OCI-LY3 (cell line): Measurements from ENCODE around the gene FAM184B.

Source experiments
- CTCF ChIP-seq: fragments of 200-600, 300-600 bp; sonication (generic); IDR thresholded peaks from 2 replicates; pipeline ENCODE4 v1.5.1; 2014; ENCODE audit warnings: antibody characterized with exemption, low read length, low read depth
- EZH2phosphoT487 ChIP-seq: fragments of 200-600 bp; shearing (Covaris generic); IDR thresholded peaks from 2 replicates; pipeline ENCODE4 v1.6.1; 2018; ENCODE audit warnings: antibody characterized with exemption, mixed run types, low read depth

- TF ChIP-seq CTCF (no peak), EZH2phosphoT487 (no peak)
Observed at GRCh38 chr4:17650406-17650805, 131.0 kb downstream of the FAM184B start.
